GM18520 (cell line): ENCODE measurements around the gene TSPAN13.

Experiments
- ATAC-seq: cut with Tn5 transposase; IDR thresholded peaks from one replicate; pipeline ENCODE4 v1.9.1; 2021; ENCODE audit not compliant: unreplicated experiment

Gene TSPAN13

GRCh38 chr7:16774294-16774693, 20.7 kb downstream of the TSPAN13 start:
- ATAC-seq = no peak

- ATAC-seq = no peak
Observed at GRCh38 chr7:16774986-16775385, 21.4 kb downstream of the TSPAN13 start.

- ATAC-seq = no peak
Observed at GRCh38 chr7:16776053-16776452, 22.5 kb downstream of the TSPAN13 start.

- ATAC-seq = no peak
Observed at GRCh38 chr7:16778476-16778875, 24.9 kb downstream of the TSPAN13 start.

GRCh38 chr7:16779051-16779450, 25.5 kb downstream of the TSPAN13 start:
- ATAC-seq = no peak

GRCh38 chr7:16780596-16780995, 27.0 kb downstream of the TSPAN13 start:
- ATAC-seq = no peak

- no peak for ATAC-seq
Observed at GRCh38 chr7:16785321-16785720, 31.8 kb downstream of the TSPAN13 start.

- ATAC-seq = no peak
Observed at GRCh38 chr7:16785846-16786245, 32.3 kb downstream of the TSPAN13 start.

- no peak for ATAC-seq
Observed at GRCh38 chr7:16786257-16786656, 32.7 kb downstream of the TSPAN13 start.

- no peak for ATAC-seq
Observed at GRCh38 chr7:16787127-16787526, 33.6 kb downstream of the TSPAN13 start.

GRCh38 chr7:16791071-16791470, 37.5 kb downstream of the TSPAN13 start:
- ATAC-seq = no peak

- no peak for ATAC-seq
Observed at GRCh38 chr7:16791905-16792698, 38.5 kb downstream of the TSPAN13 start.

- no peak for ATAC-seq
Observed at GRCh38 chr7:16794986-16795385, 41.4 kb downstream of the TSPAN13 start.

- no peak for ATAC-seq
Observed at GRCh38 chr7:16795624-16796023, 42.1 kb downstream of the TSPAN13 start.

- peak; percentile 57 for ATAC-seq
Observed at GRCh38 chr7:16801111-16801542, 47.6 kb downstream of the TSPAN13 start.

GRCh38 chr7:16801579-16801978, 48.0 kb downstream of the TSPAN13 start:
- no peak for ATAC-seq

GRCh38 chr7:16803125-16803524, 49.6 kb downstream of the TSPAN13 start:
- ATAC-seq = no peak

- no peak for ATAC-seq
Observed at GRCh38 chr7:16803881-16804673, 50.5 kb downstream of the TSPAN13 start.

- no peak for ATAC-seq
Observed at GRCh38 chr7:16804674-16805439, 51.3 kb downstream of the TSPAN13 start, which contains the start of gene AGR2. Gene AGR2, minus strand, starts transcription at chr7:16804999. Its CDS starts 3,203 bp downstream, at chr7:16801796.

GRCh38 chr7:16805441-16805840, 51.9 kb downstream of the TSPAN13 start:
- ATAC-seq = no peak

GRCh38 chr7:16810112-16810511, 56.6 kb downstream of the TSPAN13 start:
- ATAC-seq = no peak
